ENCODE measurements around the gene USP31. TPM values are rescaled to one million over a fixed set of nuclear protein-coding genes. Genes with fewer than 3 reads are reported as not detected.

The USP31 gene
- total RNA-seq, 1 donor from 2014 or later = 13.4 TPM

GRCh38 chr16:23069844-23070243, 79.4 kb downstream of the USP31 start:
- no peak for TF ChIP-seq CTCF (IDR thresholded peaks at IDR 0.05; ENCODE audit: insufficient read depth, low read length, severe bottlenecking)
- Histone ChIP-seq H3K4me3 (ENCODE audit: low read depth, low read length) (no peak overlapping the region), H3K36me3 (ENCODE audit: control insufficient read depth, insufficient read depth, low read length) (peaks cover 29% of the 10 kb centered on the region), H3K27me3 (ENCODE audit: control insufficient read depth, insufficient read depth, low read length) (no peaks in the 10 kb centered on the region)
- no peak for DNase-seq (ENCODE audit: low read depth)
- FAIRE-seq = no peak

GRCh38 chr16:23068079-23068736, 81.0 kb downstream of the USP31 start:
- Histone ChIP-seq H3K27me3 (ENCODE audit: control insufficient read depth, insufficient read depth, low read length) (no peaks in the 10 kb centered on the region), H3K36me3 (ENCODE audit: control insufficient read depth, insufficient read depth, low read length) (peaks cover 27% of the 10 kb centered on the region), H3K4me3 (ENCODE audit: low read depth, low read length) (no peak overlapping the region)
- DNase-seq (ENCODE audit: low read depth) (no peak), FAIRE-seq (no peak)
- no peak for TF ChIP-seq CTCF (IDR thresholded peaks at IDR 0.05; ENCODE audit: insufficient read depth, low read length, severe bottlenecking)

GRCh38 chr16:23066676-23067075, 82.6 kb downstream of the USP31 start:
- no peak overlapping the region for H3K4me3 ChIP-seq (ENCODE audit: low read depth, low read length)
- H3K36me3 ChIP-seq (ENCODE audit: control insufficient read depth, insufficient read depth, low read length) = peaks cover 25% of the 10 kb centered on the region
- FAIRE-seq (no peak), DNase-seq (ENCODE audit: low read depth) (no peak)
- no peaks in the 10 kb centered on the region for H3K27me3 ChIP-seq (ENCODE audit: control insufficient read depth, insufficient read depth, low read length)
- TF ChIP-seq CTCF (IDR thresholded peaks at IDR 0.05; ENCODE audit: insufficient read depth, low read length, severe bottlenecking) = no peak

- Histone ChIP-seq H3K27me3 (ENCODE audit: control insufficient read depth, insufficient read depth, low read length) (no peaks in the 10 kb centered on the region), H3K4me3 (ENCODE audit: low read depth, low read length) (no peak overlapping the region), H3K36me3 (ENCODE audit: control insufficient read depth, insufficient read depth, low read length) (peaks cover 16% of the 10 kb centered on the region)
- DNase-seq (ENCODE audit: low read depth) (no peak), FAIRE-seq (no peak)
- TF ChIP-seq CTCF (IDR thresholded peaks at IDR 0.05; ENCODE audit: insufficient read depth, low read length, severe bottlenecking) = no peak
These were observed 84.6 kb downstream of the USP31 start for GRCh38 chr16:23064639-23065038.

GRCh38 chr16:23062524-23062923, 86.7 kb downstream of the USP31 start:
- no peak for TF ChIP-seq CTCF (IDR thresholded peaks at IDR 0.05; ENCODE audit: insufficient read depth, low read length, severe bottlenecking)
- H3K4me3 ChIP-seq (ENCODE audit: low read depth, low read length) = no peak overlapping the region
- no peaks in the 10 kb centered on the region for H3K27me3 ChIP-seq (ENCODE audit: control insufficient read depth, insufficient read depth, low read length)
- no peak for DNase-seq (ENCODE audit: low read depth)
- H3K36me3 ChIP-seq (ENCODE audit: control insufficient read depth, insufficient read depth, low read length) = peaks cover 1% of the 10 kb centered on the region
- no peak for FAIRE-seq

- Histone ChIP-seq H3K36me3 (ENCODE audit: control insufficient read depth, insufficient read depth, low read length) (no peaks in the 10 kb centered on the region), H3K27me3 (ENCODE audit: control insufficient read depth, insufficient read depth, low read length) (no peaks in the 10 kb centered on the region), H3K4me3 (ENCODE audit: low read depth, low read length) (no peak overlapping the region)
- TF ChIP-seq CTCF (IDR thresholded peaks at IDR 0.05; ENCODE audit: insufficient read depth, low read length, severe bottlenecking) = no peak
- no peak for DNase-seq (ENCODE audit: low read depth)
- no peak for FAIRE-seq
These were observed 87.6 kb downstream of the USP31 start for GRCh38 chr16:23061669-23062068.
